Activated CD4-positive, alpha-beta T cell treated with anti-CD3 and anti-CD28 coated beads, Interleukin-2, amount 50 U/mL, for 16 hours (primary cell): ENCODE results near the gene STYX.
"Not testable (repeated sequence)": the region's sequence is repeated elsewhere in the genome, so short reads cannot be mapped to it uniquely, and the experiment has no call there.

Experiments used
- DNase-seq: peaks from one replicate; pipeline ENCODE4 v3.0.0-alpha.2; 2020

Gene STYX

GRCh38 chr14:52729035-52729434 is 931 bp upstream of the STYX start:
- DNase-seq, result not testable (repeated sequence)

GRCh38 chr14:52729585-52729924 is 411 bp upstream of the STYX start:
- no peak for DNase-seq

GRCh38 chr14:52730709-52731111 is 744 bp downstream of the STYX start:
- no peak for DNase-seq

GRCh38 chr14:52733824-52734223 is 3.9 kb downstream of the STYX start:
- no peak for DNase-seq

GRCh38 chr14:52735921-52736489 is 6.0 kb downstream of the STYX start:
- no peak for DNase-seq

- no peak for DNase-seq
Observed at GRCh38 chr14:52738409-52738808, 8.4 kb downstream of the STYX start.

- DNase-seq, result no peak
Observed at GRCh38 chr14:52740751-52741150, 10.8 kb downstream of the STYX start.

- DNase-seq, result no peak
Observed at GRCh38 chr14:52741865-52742264, 11.9 kb downstream of the STYX start.

- DNase-seq, result no peak
Observed at GRCh38 chr14:52748647-52749292, 18.8 kb downstream of the STYX start.

- no peak for DNase-seq
Observed at GRCh38 chr14:52755607-52756316, 25.8 kb downstream of the STYX start.

GRCh38 chr14:52759145-52759544 is 29.2 kb downstream of the STYX start:
- no peak for DNase-seq

GRCh38 chr14:52762923-52763322 is 33.0 kb downstream of the STYX start:
- DNase-seq, result not testable (repeated sequence)

GRCh38 chr14:52767058-52767833 is 37.3 kb downstream of the STYX start:
- DNase-seq, result no peak

GRCh38 chr14:52769887-52770286 is 39.9 kb downstream of the STYX start:
- DNase-seq, result no peak

GRCh38 chr14:52776816-52777215 is 46.9 kb downstream of the STYX start:
- no peak for DNase-seq

- DNase-seq, result no peak
Observed at GRCh38 chr14:52778702-52779101, 48.7 kb downstream of the STYX start.

GRCh38 chr14:52780893-52781292 is 50.9 kb downstream of the STYX start:
- DNase-seq, result no peak

GRCh38 chr14:52781629-52782028 is 51.7 kb downstream of the STYX start:
- no peak for DNase-seq

GRCh38 chr14:52783206-52783605 is 53.2 kb downstream of the STYX start:
- no peak for DNase-seq

GRCh38 chr14:52786887-52787286 is 56.9 kb downstream of the STYX start:
- DNase-seq, result no peak

- DNase-seq, result no peak
Observed at GRCh38 chr14:52789118-52789517, 59.2 kb downstream of the STYX start.

- DNase-seq, result no peak
Observed at GRCh38 chr14:52790011-52790755, 60.2 kb downstream of the STYX start.

GRCh38 chr14:52790756-52791222 is 60.8 kb downstream of the STYX start:
- DNase-seq, result no peak
